ENCODE results near the gene SPOPL. TPM values are rescaled to one million over a fixed set of nuclear protein-coding genes. Genes with fewer than 3 reads are reported as not detected.
"Not testable (repeated sequence)": the region's sequence is repeated elsewhere in the genome, so short reads cannot be mapped to it uniquely, and the experiment has no call there.

SPOPL gene
- total RNA-seq, result 56.1 TPM

GRCh38 chr2:138501425-138502254 lies at the start of gene SPOPL:
TSS of gene SPOPL (plus strand) at chr2:138501770. CDS start at chr2:138550217, 48,447 bp downstream.
- Histone ChIP-seq H3K27me3 (ENCODE audit: insufficient read depth, low read length) (no peaks in the 10 kb centered on the region), H3K4me1 (ENCODE audit: insufficient read depth, low read length) (peaks cover 45% of the 10 kb centered on the region), H3K4me3 (ENCODE audit: low read length) (peak within 1 kb of the TSS; percentile 80), H3K9me3 (ENCODE audit: low read depth, low read length) (no peaks in the 10 kb centered on the region)

GRCh38 chr2:138452324-138452723 lies 49.2 kb upstream of the SPOPL start:
- H3K9me3 ChIP-seq (ENCODE audit: low read depth, low read length), result no peaks in the 10 kb centered on the region
- no peaks in the 10 kb centered on the region for H3K27me3 ChIP-seq (ENCODE audit: insufficient read depth, low read length)
- no peaks in the 10 kb centered on the region for H3K4me1 ChIP-seq (ENCODE audit: insufficient read depth, low read length)
- no peak overlapping the region for H3K4me3 ChIP-seq (ENCODE audit: low read length)

- Histone ChIP-seq H3K27me3 (ENCODE audit: insufficient read depth, low read length) (no peaks in the 10 kb centered on the region), H3K4me3 (ENCODE audit: low read length) (no peak overlapping the region), H3K4me1 (ENCODE audit: insufficient read depth, low read length) (no peaks in the 10 kb centered on the region), H3K9me3 (ENCODE audit: low read depth, low read length) (no peaks in the 10 kb centered on the region)
Measured at GRCh38 chr2:138453815-138454214, 47.8 kb upstream of the SPOPL start.

GRCh38 chr2:138454761-138455160 lies 46.8 kb upstream of the SPOPL start:
- no peak overlapping the region for H3K4me3 ChIP-seq (ENCODE audit: low read length)
- H3K27me3 ChIP-seq (ENCODE audit: insufficient read depth, low read length), result no peaks in the 10 kb centered on the region
- H3K4me1 ChIP-seq (ENCODE audit: insufficient read depth, low read length), result no peaks in the 10 kb centered on the region
- H3K9me3 ChIP-seq (ENCODE audit: low read depth, low read length), result no peaks in the 10 kb centered on the region

- Histone ChIP-seq H3K9me3 (ENCODE audit: low read depth, low read length) (no peaks in the 10 kb centered on the region), H3K27me3 (ENCODE audit: insufficient read depth, low read length) (no peaks in the 10 kb centered on the region), H3K4me3 (ENCODE audit: low read length) (no peak overlapping the region), H3K4me1 (ENCODE audit: insufficient read depth, low read length) (no peaks in the 10 kb centered on the region)
Measured at GRCh38 chr2:138455275-138455674, 46.3 kb upstream of the SPOPL start.

GRCh38 chr2:138455691-138456090 lies 45.9 kb upstream of the SPOPL start:
- Histone ChIP-seq H3K27me3 (ENCODE audit: insufficient read depth, low read length) (no peaks in the 10 kb centered on the region), H3K9me3 (ENCODE audit: low read depth, low read length) (no peaks in the 10 kb centered on the region), H3K4me3 (ENCODE audit: low read length) (no peak overlapping the region), H3K4me1 (ENCODE audit: insufficient read depth, low read length) (no peaks in the 10 kb centered on the region)

- not testable (repeated sequence) for H3K4me3 ChIP-seq (ENCODE audit: low read length); H3K9me3 ChIP-seq (ENCODE audit: low read depth, low read length)
Measured at GRCh38 chr2:138462689-138463088, 38.9 kb upstream of the SPOPL start.

GRCh38 chr2:138468617-138469016 lies 33.0 kb upstream of the SPOPL start:
- Histone ChIP-seq H3K4me3 (ENCODE audit: low read length) (no peak overlapping the region), H3K9me3 (ENCODE audit: low read depth, low read length) (no peaks in the 10 kb centered on the region), H3K27me3 (ENCODE audit: insufficient read depth, low read length) (no peaks in the 10 kb centered on the region), H3K4me1 (ENCODE audit: insufficient read depth, low read length) (no peaks in the 10 kb centered on the region)

More at GRCh38 chr2:138462689-138463088, 38.9 kb upstream of the SPOPL start:
- H3K27me3 ChIP-seq (ENCODE audit: insufficient read depth, low read length); H3K4me1 ChIP-seq (ENCODE audit: insufficient read depth, low read length): not testable (repeated sequence)

GRCh38 chr2:138469411-138469810 lies 32.2 kb upstream of the SPOPL start:
- peaks cover 5% of the 10 kb centered on the region for H3K4me1 ChIP-seq (ENCODE audit: insufficient read depth, low read length)
- no peaks in the 10 kb centered on the region for H3K27me3 ChIP-seq (ENCODE audit: insufficient read depth, low read length)
- no peaks in the 10 kb centered on the region for H3K9me3 ChIP-seq (ENCODE audit: low read depth, low read length)
- no peak overlapping the region for H3K4me3 ChIP-seq (ENCODE audit: low read length)

- no peaks in the 10 kb centered on the region for H3K27me3 ChIP-seq (ENCODE audit: insufficient read depth, low read length)
- no peak overlapping the region for H3K4me3 ChIP-seq (ENCODE audit: low read length)
- H3K4me1 ChIP-seq (ENCODE audit: insufficient read depth, low read length), result peaks cover 19% of the 10 kb centered on the region
- H3K9me3 ChIP-seq (ENCODE audit: low read depth, low read length), result no peaks in the 10 kb centered on the region
Measured at GRCh38 chr2:138470941-138471340, 30.6 kb upstream of the SPOPL start.

GRCh38 chr2:138474100-138474825 lies 27.3 kb upstream of the SPOPL start:
- Histone ChIP-seq H3K27me3 (ENCODE audit: insufficient read depth, low read length) (no peaks in the 10 kb centered on the region), H3K9me3 (ENCODE audit: low read depth, low read length) (no peaks in the 10 kb centered on the region), H3K4me1 (ENCODE audit: insufficient read depth, low read length) (peaks cover 19% of the 10 kb centered on the region), H3K4me3 (ENCODE audit: low read length) (no peak overlapping the region)

GRCh38 chr2:138475277-138475776 lies 26.2 kb upstream of the SPOPL start:
- Histone ChIP-seq H3K4me3 (ENCODE audit: low read length) (no peak overlapping the region), H3K9me3 (ENCODE audit: low read depth, low read length) (no peaks in the 10 kb centered on the region), H3K4me1 (ENCODE audit: insufficient read depth, low read length) (peaks cover 19% of the 10 kb centered on the region), H3K27me3 (ENCODE audit: insufficient read depth, low read length) (no peaks in the 10 kb centered on the region)

- no peak overlapping the region for H3K4me3 ChIP-seq (ENCODE audit: low read length)
- H3K4me1 ChIP-seq (ENCODE audit: insufficient read depth, low read length), result peaks cover 19% of the 10 kb centered on the region
- H3K27me3 ChIP-seq (ENCODE audit: insufficient read depth, low read length), result no peaks in the 10 kb centered on the region
- no peaks in the 10 kb centered on the region for H3K9me3 ChIP-seq (ENCODE audit: low read depth, low read length)
Measured at GRCh38 chr2:138476186-138476585, 25.4 kb upstream of the SPOPL start.

GRCh38 chr2:138476940-138477339 lies 24.6 kb upstream of the SPOPL start:
- peaks cover 19% of the 10 kb centered on the region for H3K4me1 ChIP-seq (ENCODE audit: insufficient read depth, low read length)
- H3K4me3 ChIP-seq (ENCODE audit: low read length), result no peak overlapping the region
- no peaks in the 10 kb centered on the region for H3K27me3 ChIP-seq (ENCODE audit: insufficient read depth, low read length)
- H3K9me3 ChIP-seq (ENCODE audit: low read depth, low read length), result no peaks in the 10 kb centered on the region

- not testable (repeated sequence) for H3K4me1 ChIP-seq (ENCODE audit: insufficient read depth, low read length); H3K9me3 ChIP-seq (ENCODE audit: low read depth, low read length); H3K27me3 ChIP-seq (ENCODE audit: insufficient read depth, low read length); H3K4me3 ChIP-seq (ENCODE audit: low read length)
Measured at GRCh38 chr2:138482796-138483195, 18.8 kb upstream of the SPOPL start.

Data from mononuclear cell (primary cell).